Endothelial cell of umbilical vein (primary cell): ENCODE data around the gene DHX15. TPM values are rescaled to one million over a fixed set of nuclear protein-coding genes. Genes with fewer than 3 reads are reported as not detected.

Experiments
- BruUV-seq: library from RNA; stranded (reverse); fragments of 400-500 nt; replicated peaks from 2 replicates; lab custom pipeline; 2021; lab: Mats Ljungman, UMichigan
- CTCF ChIA-PET: fragments of 300-600, 350-600 bp; sonication (Branson Sonifier 250); formaldehyde crosslinking; loops from one replicate; lab custom pipeline; 2021; ENCODE audit warnings: antibody characterized with exemption, inconsistent platforms; lab: Charles Lee
- POLR2A ChIA-PET: fragments of 300-600, 350-600 bp; sonication (Branson Sonifier 250); formaldehyde crosslinking; loops from one replicate; lab custom pipeline; 2021; ENCODE audit warnings: antibody characterized with exemption, inconsistent platforms; lab: Charles Lee
- DNase-seq: peaks from one replicate; pipeline ENCODE4 v3.0.0-alpha.2; 2011; ENCODE audit warnings: low read depth, low spot score
- FAIRE-seq: peaks from 2 replicates; lab custom pipeline; 2011; peaks lifted over from hg19 to GRCh38; lab: Jason Lieb, UNC
- H2AFZ ChIP-seq: 2 replicates; pipeline ENCODE4 v1.6.0; 2012; ENCODE audit warnings: low read depth, low read length, control low read depth, inconsistent platforms
- H3K27ac ChIP-seq: 2 replicates; pipeline ENCODE4 v1.5.1; 2011; ENCODE audit warnings: low read depth, mild to moderate bottlenecking, control low read depth, low read length, moderate library complexity; ENCODE audit not compliant: insufficient read depth
- H3K27me3 ChIP-seq, 2 experiments: 2 replicates each; pipeline versions ENCODE4 v1.6.0 to v1.6.1; 2011; ENCODE audit warnings: low read length in 2 of 2, mixed read lengths in 1 of 2; ENCODE audit not compliant: control insufficient read depth in 2 of 2, insufficient read depth in 2 of 2
- H3K36me3 ChIP-seq, 2 experiments: 2 replicates in 1 of 2; 3 replicates in 1 of 2; pipeline ENCODE4 v1.5.1; 2011; ENCODE audit warnings: low read length in 2 of 2, mild to moderate bottlenecking in 1 of 2, moderate library complexity in 1 of 2; ENCODE audit not compliant: control insufficient read depth in 2 of 2, insufficient read depth in 2 of 2; ENCODE audit errors: extremely low read depth in 1 of 2
- H3K4me1 ChIP-seq: 3 replicates; pipeline ENCODE4 v1.5.1; 2011; ENCODE audit warnings: mild to moderate bottlenecking, low read length; ENCODE audit not compliant: control insufficient read depth, insufficient read depth; ENCODE audit errors: extremely low read depth
- H3K4me2 ChIP-seq: 2 replicates; pipeline ENCODE4 v1.6.1; 2011; ENCODE audit warnings: low read length, control low read depth, mixed read lengths; ENCODE audit not compliant: insufficient read depth
- H3K4me3 ChIP-seq, 3 experiments: fragments of 200-600 bp in 1 of 3; sonication (generic), shearing (Covaris generic) in 1 of 3; replicated peaks in 1 of 3; 2 replicates each; pipeline ENCODE4 v1.5.1; 2011 to 2016; ENCODE audit warnings: control low read depth in 3 of 3, low read length in 3 of 3, mild to moderate bottlenecking in 2 of 3, inconsistent platforms in 1 of 3, low read depth in 1 of 3, moderate library complexity in 1 of 3; ENCODE audit not compliant: insufficient read depth in 1 of 3
- H3K79me2 ChIP-seq: 2 replicates; pipeline ENCODE4 v1.6.0; 2012; ENCODE audit warnings: low read length, inconsistent platforms; ENCODE audit not compliant: control insufficient read depth, insufficient read depth
- H3K9ac ChIP-seq: replicated peaks from 2 replicates; pipeline ENCODE3; 2011; ENCODE audit warnings: low read length, control low read depth; ENCODE audit not compliant: insufficient read depth; ENCODE audit errors: extremely low read depth
- H3K9me1 ChIP-seq: replicated peaks from 3 replicates; pipeline ENCODE4 v1.6.0; 2011; ENCODE audit warnings: mild to moderate bottlenecking, low read length; ENCODE audit not compliant: control insufficient read depth, insufficient read depth; ENCODE audit errors: extremely low read depth
- H3K9me3 ChIP-seq: replicated peaks from 2 replicates; pipeline ENCODE4 v1.5.1; 2012; ENCODE audit warnings: low read length, inconsistent platforms; ENCODE audit not compliant: control insufficient read depth, insufficient read depth
- H4K20me1 ChIP-seq: replicated peaks from 2 replicates; pipeline ENCODE3; 2011; ENCODE audit warnings: mild to moderate bottlenecking, low read length; ENCODE audit not compliant: control insufficient read depth, insufficient read depth; ENCODE audit errors: extremely low read depth
- CTCF ChIP-seq, 2 donors: IDR thresholded peaks; 1 replicate in 1 of 2; 2 replicates in 1 of 2; pipeline ENCODE4 v1.5.1; 2011; ENCODE audit warnings: low read length in 2 of 2, mild to moderate bottlenecking in 2 of 2, moderate library complexity in 2 of 2, control low read depth in 1 of 2, inconsistent platforms in 1 of 2, low read depth in 1 of 2; ENCODE audit not compliant: insufficient read depth in 1 of 2; ENCODE audit errors: extremely low read depth in 1 of 2
- EZH2 ChIP-seq: IDR thresholded peaks from 2 replicates; pipeline ENCODE4 v1.6.1; 2012; ENCODE audit warnings: borderline replicate concordance, low read depth, mild to moderate bottlenecking, moderate library complexity, low read length, inconsistent platforms; ENCODE audit not compliant: severe bottlenecking
- FOS ChIP-seq: IDR thresholded peaks from 2 replicates; pipeline ENCODE4 v1.6.1; 2011; ENCODE audit warnings: mild to moderate bottlenecking, low read length, moderate library complexity, borderline replicate concordance; ENCODE audit not compliant: insufficient read depth
- GATA2 ChIP-seq: IDR thresholded peaks from 2 replicates; pipeline ENCODE4 v1.7.0; 2011; ENCODE audit warnings: low read depth, mild to moderate bottlenecking, moderate library complexity, mixed read lengths, low read length; ENCODE audit not compliant: insufficient read length, insufficient read depth
- JUN ChIP-seq: IDR thresholded peaks from 2 replicates; pipeline ENCODE4 v1.6.1; 2011; ENCODE audit warnings: borderline replicate concordance, low read depth; ENCODE audit not compliant: insufficient read length, insufficient read depth
- MAX ChIP-seq: IDR thresholded peaks from 2 replicates; pipeline ENCODE4 v1.6.1; 2011; ENCODE audit not compliant: insufficient read depth, insufficient read length
- MYC ChIP-seq: IDR thresholded peaks from one replicate; pipeline ENCODE4 v1.6.1; 2011; ENCODE audit warnings: mild to moderate bottlenecking, low read depth, low read length
- POLR2A ChIP-seq: IDR thresholded peaks from 2 replicates; pipeline ENCODE4 v1.6.1; 2012; ENCODE audit warnings: low read depth, mild to moderate bottlenecking, control low read depth, low read length
- POLR2AphosphoS5 ChIP-seq: IDR thresholded peaks from 2 replicates; pipeline ENCODE4 v1.6.1; 2012; ENCODE audit warnings: low read depth, mild to moderate bottlenecking, control low read depth, low read length, moderate library complexity; ENCODE audit not compliant: insufficient read depth
- dilution Hi-C: fragments of 300-500 bp; cut with MboI; formaldehyde crosslinking; loops from one replicate; pipeline ENCODE4 v1.15.0; 2019; ENCODE audit warnings: low sequenced_read_pairs; ENCODE audit not compliant: extremely low pct_ligation_motif_present
- intact Hi-C: fragments of 100-400 bp; cut with micrococcal nuclease; formaldehyde crosslinking; loops from one replicate; pipeline ENCODE4 v1.10.0; 2022
- polyA plus RNA-seq, 4 experiments: library from polyadenylated mRNA; depleted of rRNA in 3 of 4; stranded (reverse) in 3 of 4; unstranded in 1 of 4; fragments of >200 nt; gene quantifications; 2 replicates each; pipeline versions ENCODE4 v1.2.1 to v1.2.3, GENCODE V29; 2011 to 2012; ENCODE audit warnings: missing spikeins in 1 of 4
- total RNA-seq: library from RNA; stranded (reverse); gene quantifications from 2 replicates; pipeline ENCODE4 v1.2.3, GENCODE V29; 2021

The DHX15 gene
- total and polyA plus RNA-seq, 2 donors (not counting 3 experiments of a cell fraction or from before 2014, with no cell fraction given) = 72.3 to 152 TPM

GRCh38 chr4:24496597-24496996 is 87.8 kb downstream of the DHX15 start:
- no peaks in the 10 kb centered on the region for H3K4me1 ChIP-seq
- ChIA-PET POLR2A (no interaction called here), CTCF (interaction anchor here (0.8 kb wide), 1 partner anchor 8 kb away, joined by 4 read pairs; no protein-coding TSS in a partner anchor)
- BruUV-seq = no TSS peak
- no peaks in the 10 kb centered on the region for H3K27me3 ChIP-seq
- H3K27ac ChIP-seq = no peak overlapping the region
- no peak overlapping the region for H3K4me3 ChIP-seq
- no peak overlapping the region for H2AFZ ChIP-seq
- no peak overlapping the region for H3K9ac ChIP-seq
- no peaks in the 10 kb centered on the region for H3K9me1 ChIP-seq
- no peaks in the 10 kb centered on the region for H3K9me3 ChIP-seq
- no peak for FAIRE-seq
- no peak overlapping the region for H3K4me2 ChIP-seq
- no peak for DNase-seq
- no peaks in the 10 kb centered on the region for H3K36me3 ChIP-seq
- intact Hi-C loops = no loop called here
- TF ChIP-seq POLR2A = no peak
- TF ChIP-seq JUN = no peak
- TF ChIP-seq MYC = no peak
- TF ChIP-seq GATA2 = no peak
- H3K79me2 ChIP-seq = no peaks in the 10 kb centered on the region
- dilution Hi-C loops = no loop called here
- H4K20me1 ChIP-seq = no peaks in the 10 kb centered on the region

GRCh38 chr4:24495388-24495787 is 89.0 kb downstream of the DHX15 start:
- POLR2A ChIA-PET = interaction anchor here (0.7 kb wide), 1 partner anchor 23 kb away, joined by 3 read pairs; no protein-coding TSS in a partner anchor
- no peaks in the 10 kb centered on the region for H3K36me3 ChIP-seq
- H3K9me1 ChIP-seq = no peaks in the 10 kb centered on the region
- no peaks in the 10 kb centered on the region for H3K4me1 ChIP-seq
- H3K9me3 ChIP-seq = no peaks in the 10 kb centered on the region
- no peaks in the 10 kb centered on the region for H4K20me1 ChIP-seq
- TF ChIP-seq GATA2 (no peak), JUN (no peak), MAX (no peak), FOS (no peak), POLR2AphosphoS5 (no peak), EZH2 (no peak), POLR2A (no peak), CTCF (IDR thresholded peaks at IDR 0.05; ENCODE audit: extremely low read depth in 1 of 2, insufficient read depth in 1 of 2, low read depth in 1 of 2, low read length in 2 of 2) (no peak), MYC (no peak)
- no peak overlapping the region for H3K4me2 ChIP-seq
- no peak overlapping the region for H3K27ac ChIP-seq
- H3K4me3 ChIP-seq = no peak overlapping the region
- no peak for DNase-seq
- no peak for FAIRE-seq
- BruUV-seq = no TSS peak
- no peak overlapping the region for H2AFZ ChIP-seq
- H3K9ac ChIP-seq = no peak overlapping the region
- CTCF ChIA-PET = interaction anchor here (1.3 kb wide), 1 partner anchor 20 kb away, joined by 3 read pairs; no protein-coding TSS in a partner anchor
- no peaks in the 10 kb centered on the region for H3K79me2 ChIP-seq
- dilution Hi-C loops = no loop called here
- intact Hi-C loops = no loop called here
- H3K27me3 ChIP-seq = no peaks in the 10 kb centered on the region
